GM19099 (cell line): ENCODE data around the gene L3MBTL4.

ENCODE experiments used
- POLR2A ChIP-seq: IDR thresholded peaks from 3 replicates; pipeline ENCODE4 v1.6.1; 2011; ENCODE audit warnings: low read depth; ENCODE audit not compliant: insufficient read length; ENCODE audit errors: extremely low read depth

L3MBTL4 gene

DNA sequence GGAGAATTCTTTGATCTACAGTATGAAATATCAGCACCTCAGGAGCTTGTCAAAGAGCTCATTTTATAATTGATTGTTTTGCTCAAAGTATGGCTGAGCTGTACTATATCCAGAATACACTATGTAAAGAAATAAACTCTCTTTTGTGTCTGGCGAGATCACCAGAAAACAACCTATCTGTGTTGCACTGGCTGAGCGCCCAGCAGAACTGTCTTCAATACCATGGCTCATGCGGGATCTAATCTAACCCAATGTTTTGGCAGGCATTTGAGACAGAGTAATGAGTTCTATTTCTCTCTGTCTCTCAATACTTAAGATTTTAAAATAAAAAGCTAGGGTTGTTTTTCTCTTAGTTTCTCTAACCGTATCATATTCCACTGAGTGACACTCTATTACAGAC is 192.4 kb downstream of the L3MBTL4 start:
- no peak for TF ChIP-seq POLR2A

DNA sequence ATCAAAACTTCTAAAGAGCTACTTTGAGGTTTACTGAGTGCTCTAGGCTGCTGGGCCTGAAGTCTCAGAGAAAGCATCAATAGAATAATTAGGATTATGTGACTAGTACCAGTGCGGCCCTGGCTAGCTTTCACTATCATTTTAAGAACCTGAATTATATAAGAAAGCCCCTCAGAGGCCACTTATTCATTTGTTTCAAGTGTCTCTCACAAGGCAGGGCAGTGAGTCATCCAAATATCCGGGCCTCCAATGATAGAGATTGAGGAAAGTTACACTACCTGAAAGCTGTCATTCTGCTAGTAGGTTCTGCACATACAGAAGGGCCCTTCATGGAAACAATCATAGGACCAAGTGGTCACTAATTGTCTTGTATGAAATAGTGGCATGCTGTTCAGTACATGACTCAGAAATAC is 193.1 kb downstream of the L3MBTL4 start:
- TF ChIP-seq POLR2A = no peak

DNA sequence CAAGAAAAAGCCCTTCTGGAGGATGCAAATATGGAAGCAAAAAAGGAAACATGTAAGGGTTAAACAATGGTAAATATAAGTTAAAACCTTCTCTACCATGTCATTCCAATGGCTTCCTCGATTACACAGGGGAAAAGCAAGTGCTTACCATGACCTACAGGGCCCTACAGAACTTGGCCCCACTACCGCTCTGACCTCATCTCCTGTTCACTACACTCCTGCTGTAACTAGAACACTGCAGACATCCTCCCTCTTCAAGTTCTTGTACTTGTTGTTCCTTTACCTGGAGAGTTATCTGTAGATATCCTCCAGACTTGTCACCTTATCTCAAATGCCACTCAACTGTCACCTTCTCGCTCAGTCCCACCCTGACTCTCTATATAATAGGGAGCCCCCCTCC is 194.6 kb downstream of the L3MBTL4 start:
- TF ChIP-seq POLR2A = no peak

DNA sequence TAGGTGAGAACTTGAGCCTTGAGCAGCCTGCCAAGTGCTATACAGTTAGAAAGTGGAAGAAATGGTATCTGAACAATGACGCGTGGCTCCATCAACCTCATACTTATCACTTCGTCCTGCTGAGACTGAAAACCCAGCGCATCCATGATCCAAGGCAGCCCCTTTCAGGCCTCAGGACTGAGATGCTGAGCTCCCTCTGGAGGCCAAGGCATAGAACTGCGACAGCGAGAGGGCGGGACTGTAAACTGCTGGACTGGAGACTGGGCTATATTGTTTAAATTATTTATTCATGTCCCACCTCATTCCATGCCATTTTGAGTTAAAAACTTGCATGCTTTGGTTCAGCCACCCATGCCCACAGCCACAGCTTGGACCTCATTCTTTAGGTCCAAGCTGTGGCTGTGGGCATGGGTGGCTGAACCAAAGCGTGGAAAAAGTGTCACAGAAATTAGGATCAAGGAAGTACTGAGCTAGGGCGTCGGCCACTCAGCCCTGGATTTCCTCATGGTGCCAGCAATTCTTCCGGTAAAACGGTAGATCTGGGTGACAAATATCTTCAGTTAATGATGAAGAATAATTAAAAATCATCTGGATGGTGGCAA is 195.5 kb downstream of the L3MBTL4 start:
- no peak for TF ChIP-seq POLR2A

DNA sequence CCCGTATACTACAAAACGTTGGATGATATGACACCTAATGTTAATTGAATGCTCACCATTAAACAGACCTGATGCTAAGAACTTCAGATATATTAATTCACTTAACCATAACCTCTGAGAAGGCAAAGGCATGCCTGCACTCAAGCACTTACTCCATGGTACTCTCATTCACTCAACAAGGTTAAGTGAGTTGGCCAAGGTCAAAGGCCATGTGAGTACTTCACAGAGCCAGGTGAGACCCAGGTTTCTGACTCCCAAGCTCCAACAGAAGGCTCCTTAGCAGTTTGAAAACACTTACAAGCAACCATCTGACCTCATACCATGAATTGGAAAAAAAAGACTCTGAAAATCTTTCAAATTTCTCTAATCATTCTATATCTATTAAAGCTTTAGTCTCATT is 198.8 kb downstream of the L3MBTL4 start:
- TF ChIP-seq POLR2A = no peak

DNA sequence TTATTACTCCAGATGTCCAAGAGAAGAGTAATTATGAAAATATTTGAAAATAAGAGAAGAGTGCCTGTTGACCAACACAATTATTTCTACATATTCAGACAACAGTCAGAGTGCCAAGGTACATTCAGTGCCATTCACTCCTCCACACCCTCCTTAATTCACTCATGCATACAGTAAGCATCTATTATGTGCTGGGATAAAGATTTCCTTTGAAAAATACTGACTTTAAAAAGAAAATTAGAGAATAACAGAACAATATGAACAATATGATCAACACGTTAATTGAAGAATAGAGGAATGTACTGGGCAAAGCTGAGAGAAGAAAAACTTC is 203.6 kb downstream of the L3MBTL4 start:
- TF ChIP-seq POLR2A = no peak

DNA sequence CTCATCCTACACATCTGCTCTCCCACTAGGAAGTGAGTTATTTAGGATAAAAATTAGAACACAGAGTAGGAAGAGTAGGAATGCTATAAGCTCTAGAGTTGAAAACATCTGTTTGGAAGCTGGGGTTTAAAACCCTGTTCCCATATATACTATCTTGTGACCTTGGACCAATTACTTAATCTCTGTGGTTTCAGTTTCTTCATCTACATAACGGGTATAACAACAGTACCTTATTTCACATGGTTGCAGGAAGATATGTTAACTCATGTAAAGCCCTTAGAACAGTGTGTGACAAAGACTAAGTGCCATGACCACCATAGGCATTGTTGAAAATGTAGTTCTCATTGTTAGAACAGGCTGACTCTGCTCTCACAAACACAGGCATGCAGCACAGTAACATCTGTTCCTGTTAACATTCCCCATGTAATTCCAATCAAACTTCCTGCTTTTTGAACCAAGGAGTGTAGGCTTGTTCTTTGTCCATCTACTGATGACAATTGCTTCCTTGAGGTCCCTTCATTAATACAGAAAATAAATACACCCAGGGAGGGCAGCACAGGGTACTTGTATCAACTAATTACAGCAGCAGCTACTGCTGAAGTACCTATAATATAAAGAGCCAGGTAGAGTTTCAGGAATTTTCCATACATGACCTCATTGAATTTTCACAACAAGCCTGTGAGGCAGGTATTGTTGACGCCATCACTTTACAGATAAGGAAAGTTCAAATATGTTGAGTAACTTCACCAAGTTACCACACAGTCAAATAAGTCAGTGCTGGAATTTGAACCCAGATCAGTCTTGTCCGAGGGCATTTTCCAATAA is 204.2 kb downstream of the L3MBTL4 start:
- no peak for TF ChIP-seq POLR2A

DNA sequence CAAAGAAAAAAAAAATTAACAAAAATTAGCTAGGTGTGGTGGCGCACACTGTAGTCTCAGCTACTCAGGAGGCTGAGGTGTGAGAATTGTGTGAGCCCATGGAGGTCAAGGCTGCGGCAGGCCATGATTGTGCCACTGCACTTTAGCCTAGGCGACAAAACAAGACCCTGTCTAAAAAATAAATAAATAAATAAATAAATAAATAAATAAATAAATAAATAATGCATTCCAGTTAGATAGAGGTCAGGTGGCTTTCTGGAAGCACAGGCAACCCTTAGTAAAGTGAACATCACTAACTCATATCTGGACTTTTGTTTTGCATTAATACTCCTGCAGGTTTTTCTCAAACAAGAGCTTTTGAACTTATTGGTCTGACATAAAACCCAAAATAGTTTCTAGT is 206.8 kb downstream of the L3MBTL4 start:
- no peak for TF ChIP-seq POLR2A

DNA sequence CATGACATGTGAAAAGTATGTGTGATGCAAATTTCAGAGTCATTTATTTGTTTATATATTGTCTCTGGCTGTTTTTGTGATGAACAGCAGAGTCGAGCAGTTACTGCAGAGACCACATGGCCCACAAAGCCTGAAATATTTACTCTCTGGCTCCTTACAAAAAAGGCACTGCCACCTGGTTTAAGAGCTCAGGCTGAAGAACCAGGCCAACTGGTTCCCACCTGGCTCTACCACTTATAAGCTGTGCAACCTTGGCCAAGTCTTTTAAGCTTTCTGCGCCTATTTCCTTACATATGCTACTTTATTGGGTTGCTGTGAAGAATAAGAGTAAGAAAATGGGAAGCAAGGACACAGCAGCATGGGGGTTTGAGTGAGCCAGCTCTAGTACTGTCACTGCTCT is 207.6 kb downstream of the L3MBTL4 start:
- TF ChIP-seq POLR2A = no peak

DNA sequence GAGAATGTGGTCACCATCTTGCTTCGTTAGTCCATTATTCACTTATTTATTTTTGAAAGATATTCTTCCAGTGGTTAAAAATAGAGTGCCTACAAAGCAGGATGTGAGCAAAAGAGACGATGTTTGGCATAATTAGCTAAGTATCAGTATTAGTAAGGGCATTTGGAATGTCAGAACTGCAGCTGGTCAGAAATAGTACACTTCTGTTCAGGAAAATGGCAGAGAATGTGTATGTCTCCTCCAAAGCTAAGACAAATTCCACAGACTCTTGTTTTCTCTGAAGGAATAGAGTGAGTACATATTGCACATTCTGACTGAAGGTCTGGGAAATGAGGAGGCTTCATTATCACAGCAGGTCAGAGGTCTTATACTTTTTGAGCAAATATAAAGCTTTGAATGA is 209.0 kb downstream of the L3MBTL4 start:
- no peak for TF ChIP-seq POLR2A

DNA sequence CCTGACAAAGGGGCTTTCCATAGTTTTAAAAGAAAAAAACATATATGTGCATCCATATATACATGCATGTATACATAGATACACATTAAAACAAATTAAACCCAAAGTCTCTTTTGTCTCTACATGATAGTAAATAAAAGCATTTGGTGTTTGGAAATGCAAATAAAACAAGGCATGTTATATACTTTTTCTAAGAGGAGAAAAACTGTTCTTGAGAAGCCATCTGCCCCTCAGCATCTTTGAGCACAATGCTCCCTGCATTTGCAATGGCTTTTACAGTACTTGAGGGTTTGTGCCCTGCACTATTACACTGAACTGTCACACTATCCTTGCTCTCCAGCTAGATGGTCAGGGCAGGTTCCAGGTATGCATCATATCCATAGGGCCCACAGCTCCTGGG is 210.2 kb downstream of the L3MBTL4 start:
- no peak for TF ChIP-seq POLR2A

DNA sequence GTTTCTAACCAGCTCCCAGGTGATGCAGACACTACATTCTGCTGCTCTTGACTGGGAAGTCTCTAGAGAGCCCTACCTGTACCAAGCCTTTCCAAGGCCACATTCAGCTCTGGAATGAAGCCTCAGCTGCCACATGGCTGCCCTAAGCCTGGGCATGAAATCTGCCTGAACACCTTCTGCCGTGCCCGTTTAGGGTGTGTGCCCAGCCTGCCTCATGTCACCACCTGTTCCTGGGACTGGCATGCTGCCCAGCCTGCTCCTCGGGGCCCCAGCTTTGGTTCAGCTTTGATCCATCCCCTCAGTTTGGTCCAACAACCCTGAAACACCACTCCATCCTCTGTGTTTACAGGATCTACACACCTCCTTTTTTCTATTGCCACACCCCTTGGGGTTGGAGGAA is 210.9 kb downstream of the L3MBTL4 start:
- TF ChIP-seq POLR2A = no peak

DNA sequence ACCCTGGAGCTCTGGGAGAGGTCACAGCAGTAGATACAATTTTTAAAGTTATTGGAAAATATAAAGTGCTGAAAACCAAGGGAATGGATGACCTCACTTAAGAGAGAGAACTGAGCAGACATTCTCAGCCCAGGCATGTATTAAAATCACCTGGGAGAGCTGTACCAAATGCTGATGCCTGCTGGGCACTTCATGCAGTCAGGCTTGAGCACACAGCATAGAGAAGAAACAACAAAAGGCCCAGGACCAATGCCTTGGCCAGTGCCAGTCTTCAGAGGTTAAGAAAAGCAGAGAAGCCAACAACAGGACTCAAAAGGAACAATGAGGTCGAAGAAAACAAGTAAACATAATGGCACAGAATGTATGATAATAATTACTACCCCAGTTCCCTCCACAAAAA is 211.8 kb downstream of the L3MBTL4 start:
- TF ChIP-seq POLR2A = no peak

DNA sequence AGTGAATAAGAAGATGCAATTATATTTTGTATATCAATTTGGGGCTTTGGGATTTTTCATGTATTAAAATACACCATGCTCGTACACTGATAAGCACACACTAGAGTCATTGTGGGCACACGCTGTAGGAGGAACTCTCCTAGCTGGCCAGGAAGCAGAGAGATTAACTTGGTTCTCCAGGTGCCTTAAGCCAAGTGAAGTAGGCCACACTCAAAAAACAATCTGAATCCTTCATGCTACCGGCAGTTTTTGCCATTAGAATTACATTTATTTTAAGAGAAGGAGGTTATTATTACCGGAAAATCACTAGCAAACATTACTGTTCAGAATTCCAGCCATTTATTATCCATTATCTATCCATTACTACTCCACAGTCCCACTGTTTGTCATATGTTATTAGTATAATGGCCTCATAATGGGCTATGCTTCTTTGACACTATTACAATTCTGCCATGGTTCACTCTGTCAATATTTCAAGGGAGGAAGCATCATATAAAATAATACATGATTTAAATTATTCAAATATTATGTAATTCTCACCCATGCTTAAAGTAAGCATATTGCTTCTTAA is 214.4 kb downstream of the L3MBTL4 start:
- TF ChIP-seq POLR2A = no peak

DNA sequence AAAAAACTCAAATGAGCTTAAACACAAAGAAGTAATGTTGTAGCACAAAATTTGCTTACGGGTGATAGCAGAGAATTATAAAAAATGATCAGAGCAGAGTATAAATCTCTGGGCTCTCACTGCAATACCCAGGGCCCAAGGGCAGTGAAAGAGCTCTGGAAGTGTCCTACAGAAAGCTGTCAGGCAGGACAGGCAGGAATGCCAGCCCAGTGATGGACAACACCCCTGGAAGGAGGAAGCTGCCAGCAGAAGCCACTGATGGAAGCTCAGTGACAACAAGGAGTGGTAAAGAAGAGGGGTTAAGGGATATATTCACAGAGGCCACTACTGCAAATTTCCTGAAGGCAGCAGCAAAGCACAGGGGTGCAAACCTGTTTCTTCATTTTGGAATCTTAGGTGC is 214.9 kb downstream of the L3MBTL4 start:
- TF ChIP-seq POLR2A = no peak

DNA sequence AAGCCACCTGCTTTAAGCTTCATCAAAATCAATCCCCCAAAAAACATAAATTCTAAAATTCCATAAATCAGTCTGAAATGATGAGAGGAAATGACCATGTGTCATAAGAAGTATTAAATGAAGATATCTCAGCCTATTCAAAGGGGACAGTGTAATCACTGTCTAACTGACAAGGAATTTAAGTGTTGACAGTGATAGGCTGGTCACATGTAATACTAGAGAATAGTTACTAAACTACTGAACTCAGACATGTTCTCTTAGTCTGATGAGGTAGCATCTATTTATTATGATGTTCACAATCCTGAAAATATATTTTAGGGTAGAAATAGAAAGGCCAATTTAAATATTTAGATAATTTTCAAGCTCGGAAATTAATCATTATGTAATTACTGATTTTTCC is 216.1 kb downstream of the L3MBTL4 start:
- no peak for TF ChIP-seq POLR2A
